Coronary artery (tissue), 2 donors: ENCODE measurements around the gene PDCD1.
"Not testable (repeated sequence)": the region's sequence is repeated elsewhere in the genome, so short reads cannot be mapped to it uniquely, and the experiment has no call there.

Experiments
- DNase-seq: peaks from one replicate; pipeline ENCODE4 v3.0.0-alpha.2; 2017; ENCODE audit warnings: low spot score
- H3K27ac ChIP-seq, 2 donors: fragments of 200-600 bp; sonication (generic); one replicate each; pipeline ENCODE4 v1.5.1; 2016 to 2019
- H3K4me3 ChIP-seq: fragments of 200-600 bp; sonication (generic); 2 replicates; pipeline ENCODE4 v1.5.1; 2016; ENCODE audit warnings: mild to moderate bottlenecking, moderate library complexity
- CTCF ChIP-seq: fragments of 200-600 bp; sonication (generic); IDR thresholded peaks from one replicate; pipeline ENCODE4 v1.5.1; 2019; ENCODE audit warnings: antibody characterized with exemption

The PDCD1 gene

GRCh38 chr2:241880311-241881073, 21.8 kb upstream of the PDCD1 start:
- peak overlapping the region; percentile 73 for H3K4me3 ChIP-seq
- peak overlapping the region in 1 of 2 donors; percentile 77 for H3K27ac ChIP-seq
- DNase-seq: no peak
- TF ChIP-seq CTCF: no peak

- no peak for DNase-seq
- Histone ChIP-seq H3K27ac (no peak overlapping the region), H3K4me3 (no peak overlapping the region)
- no peak for TF ChIP-seq CTCF
These were observed 20.6 kb upstream of the PDCD1 start for GRCh38 chr2:241879326-241879725.

GRCh38 chr2:241877989-241878970, 19.6 kb upstream of the PDCD1 start:
- no peak overlapping the region for H3K4me3 ChIP-seq
- TF ChIP-seq CTCF: peak; percentile 50
- no peak for DNase-seq
- H3K27ac ChIP-seq: no peak overlapping the region

- DNase-seq: no peak
- Histone ChIP-seq H3K4me3 (no peak overlapping the region), H3K27ac (no peak overlapping the region)
- no peak for TF ChIP-seq CTCF
These were observed 18.5 kb upstream of the PDCD1 start for GRCh38 chr2:241877197-241877685.

- no peak overlapping the region for H3K4me3 ChIP-seq
- no peak overlapping the region for H3K27ac ChIP-seq
- no peak for DNase-seq
- no peak for TF ChIP-seq CTCF
These were observed 18.0 kb upstream of the PDCD1 start for GRCh38 chr2:241876528-241877196.

- not testable (repeated sequence) for DNase-seq, H3K27ac ChIP-seq, H3K4me3 ChIP-seq
These were observed 17.2 kb upstream of the PDCD1 start for GRCh38 chr2:241875754-241876527.
